ENCODE results near the gene NUBPL. TPM values are rescaled to one million over a fixed set of nuclear protein-coding genes. Genes with fewer than 3 reads are reported as not detected.
"Not testable (repeated sequence)": the region's sequence is repeated elsewhere in the genome, so short reads cannot be mapped to it uniquely, and the experiment has no call there.

Gene NUBPL
- polyA plus RNA-seq, 1 experiment, result 9.3 TPM

- ChIA-PET CTCF (interaction anchor here (0.6 kb wide), 1 partner anchor 295 kb away, joined by 3 read pairs; no protein-coding TSS in a partner anchor), POLR2A (no interaction called here)
- H3K27ac ChIP-seq (ENCODE audit: low read depth, low read length), result no peak overlapping the region
- no peaks in the 10 kb centered on the region for H3K9me3 ChIP-seq (ENCODE audit: control insufficient read depth, insufficient read depth, low read length)
- H3K4me3 ChIP-seq (ENCODE audit: low read depth, low read length), result no peak overlapping the region
- H3K27me3 ChIP-seq (ENCODE audit: control insufficient read depth, insufficient read depth, low read length), result no peaks in the 10 kb centered on the region
- no peak for DNase-seq (ENCODE audit: low read depth, low spot score)
- TF ChIP-seq CTCF (IDR thresholded peaks at IDR 0.05; ENCODE audit: low read depth, low read length), result no peak
These were observed 241.6 kb downstream of the NUBPL start for GRCh38 chr14:31802838-31803237.

- ChIA-PET POLR2A (no interaction called here), CTCF (no interaction called here)
- no peak for TF ChIP-seq CTCF (IDR thresholded peaks at IDR 0.05; ENCODE audit: low read depth, low read length)
- Histone ChIP-seq H3K27me3 (ENCODE audit: control insufficient read depth, insufficient read depth, low read length) (no peaks in the 10 kb centered on the region), H3K27ac (ENCODE audit: low read depth, low read length) (no peak overlapping the region), H3K4me3 (ENCODE audit: low read depth, low read length) (no peak overlapping the region), H3K9me3 (ENCODE audit: control insufficient read depth, insufficient read depth, low read length) (no peaks in the 10 kb centered on the region)
- DNase-seq (ENCODE audit: low read depth, low spot score), result no peak
These were observed 245.0 kb downstream of the NUBPL start for GRCh38 chr14:31806249-31806648.

- H3K27me3 ChIP-seq (ENCODE audit: control insufficient read depth, insufficient read depth, low read length); DNase-seq (ENCODE audit: low read depth, low spot score); CTCF ChIA-PET; H3K9me3 ChIP-seq (ENCODE audit: control insufficient read depth, insufficient read depth, low read length); POLR2A ChIA-PET; H3K27ac ChIP-seq (ENCODE audit: low read depth, low read length); H3K4me3 ChIP-seq (ENCODE audit: low read depth, low read length): not testable (repeated sequence)
These were observed 250.8 kb downstream of the NUBPL start for GRCh38 chr14:31811693-31812628.

GRCh38 chr14:31813724-31814490, 252.7 kb downstream of the NUBPL start:
- H3K27me3 ChIP-seq (ENCODE audit: control insufficient read depth, insufficient read depth, low read length); H3K27ac ChIP-seq (ENCODE audit: low read depth, low read length); DNase-seq (ENCODE audit: low read depth, low spot score); POLR2A ChIA-PET; H3K9me3 ChIP-seq (ENCODE audit: control insufficient read depth, insufficient read depth, low read length); CTCF ChIA-PET; H3K4me3 ChIP-seq (ENCODE audit: low read depth, low read length): not testable (repeated sequence)

GRCh38 chr14:31819281-31819680, 258.1 kb downstream of the NUBPL start:
- ChIA-PET CTCF (no interaction called here), POLR2A (no interaction called here)
- no peak overlapping the region for H3K27ac ChIP-seq (ENCODE audit: low read depth, low read length)
- no peak for DNase-seq (ENCODE audit: low read depth, low spot score)
- no peaks in the 10 kb centered on the region for H3K9me3 ChIP-seq (ENCODE audit: control insufficient read depth, insufficient read depth, low read length)
- no peaks in the 10 kb centered on the region for H3K27me3 ChIP-seq (ENCODE audit: control insufficient read depth, insufficient read depth, low read length)
- H3K4me3 ChIP-seq (ENCODE audit: low read depth, low read length), result no peak overlapping the region
- no peak for TF ChIP-seq CTCF (IDR thresholded peaks at IDR 0.05; ENCODE audit: low read depth, low read length)

- H3K27ac ChIP-seq (ENCODE audit: low read depth, low read length), result no peak overlapping the region
- CTCF ChIA-PET, result no interaction called here
- no peak for TF ChIP-seq CTCF (IDR thresholded peaks at IDR 0.05; ENCODE audit: low read depth, low read length)
- H3K4me3 ChIP-seq (ENCODE audit: low read depth, low read length), result no peak overlapping the region
- DNase-seq (ENCODE audit: low read depth, low spot score), result no peak
- POLR2A ChIA-PET, result no interaction called here
- H3K9me3 ChIP-seq (ENCODE audit: control insufficient read depth, insufficient read depth, low read length), result no peaks in the 10 kb centered on the region
- H3K27me3 ChIP-seq (ENCODE audit: control insufficient read depth, insufficient read depth, low read length), result no peaks in the 10 kb centered on the region
These were observed 264.3 kb downstream of the NUBPL start for GRCh38 chr14:31825459-31825858.
